Measurements from ENCODE around the gene PLEKHN1.
A peak's percentile ranks its signal among the peaks of the same experiment; 100 is the strongest.
"Not testable (repeated sequence)": the region's sequence is repeated elsewhere in the genome, so short reads cannot be mapped to it uniquely, and the experiment has no call there.

The PLEKHN1 gene

GRCh38 chr1:975365-975764 is 9.1 kb downstream of the PLEKHN1 start:
- no peak for DNase-seq (ENCODE audit: low read depth)

GRCh38 chr1:975896-976683 is 9.8 kb downstream of the PLEKHN1 start:
- peak; percentile 46 for DNase-seq (ENCODE audit: low read depth)

- DNase-seq (ENCODE audit: low read depth) = not testable (repeated sequence)
Observed at GRCh38 chr1:976791-977190, 10.5 kb downstream of the PLEKHN1 start.

DNA sequence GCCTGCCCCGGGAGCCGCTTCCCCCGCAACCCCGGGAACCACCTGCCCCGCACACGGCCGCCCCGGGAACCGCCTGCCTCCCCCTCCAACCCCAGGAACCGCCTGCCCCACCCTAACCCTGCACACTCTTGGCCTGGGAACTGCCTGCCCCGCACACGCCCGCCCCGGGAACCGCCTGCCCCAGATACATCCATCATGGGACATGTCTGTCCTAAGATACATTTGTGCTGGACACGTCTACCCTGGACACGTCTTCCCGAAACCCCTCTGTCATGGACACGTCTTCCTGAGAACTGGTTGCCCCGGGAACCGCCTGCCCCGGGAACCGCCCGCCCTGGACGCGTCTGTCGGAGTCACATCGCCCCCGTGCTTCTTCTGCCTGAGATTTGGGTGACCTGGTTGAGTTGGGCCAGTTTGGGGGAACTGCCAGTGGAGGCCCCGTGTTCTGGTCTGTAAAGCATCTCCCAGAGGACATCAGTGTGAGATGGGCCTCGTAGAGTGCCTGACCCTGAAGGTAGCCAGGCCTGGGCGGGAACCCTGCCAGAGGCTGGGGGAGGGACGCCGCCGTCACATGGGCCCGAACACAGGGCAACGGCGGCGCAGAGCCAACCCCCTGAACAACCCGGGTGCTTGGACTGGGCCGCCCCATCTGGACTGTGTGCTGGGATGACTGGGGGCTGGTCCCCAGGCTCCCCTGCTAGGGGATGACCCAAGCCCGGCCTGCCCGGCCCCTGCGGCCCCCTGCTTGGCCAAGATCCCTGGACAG is 12.0 kb downstream of the PLEKHN1 start:
- no peak for DNase-seq (ENCODE audit: low read depth)

DNA sequence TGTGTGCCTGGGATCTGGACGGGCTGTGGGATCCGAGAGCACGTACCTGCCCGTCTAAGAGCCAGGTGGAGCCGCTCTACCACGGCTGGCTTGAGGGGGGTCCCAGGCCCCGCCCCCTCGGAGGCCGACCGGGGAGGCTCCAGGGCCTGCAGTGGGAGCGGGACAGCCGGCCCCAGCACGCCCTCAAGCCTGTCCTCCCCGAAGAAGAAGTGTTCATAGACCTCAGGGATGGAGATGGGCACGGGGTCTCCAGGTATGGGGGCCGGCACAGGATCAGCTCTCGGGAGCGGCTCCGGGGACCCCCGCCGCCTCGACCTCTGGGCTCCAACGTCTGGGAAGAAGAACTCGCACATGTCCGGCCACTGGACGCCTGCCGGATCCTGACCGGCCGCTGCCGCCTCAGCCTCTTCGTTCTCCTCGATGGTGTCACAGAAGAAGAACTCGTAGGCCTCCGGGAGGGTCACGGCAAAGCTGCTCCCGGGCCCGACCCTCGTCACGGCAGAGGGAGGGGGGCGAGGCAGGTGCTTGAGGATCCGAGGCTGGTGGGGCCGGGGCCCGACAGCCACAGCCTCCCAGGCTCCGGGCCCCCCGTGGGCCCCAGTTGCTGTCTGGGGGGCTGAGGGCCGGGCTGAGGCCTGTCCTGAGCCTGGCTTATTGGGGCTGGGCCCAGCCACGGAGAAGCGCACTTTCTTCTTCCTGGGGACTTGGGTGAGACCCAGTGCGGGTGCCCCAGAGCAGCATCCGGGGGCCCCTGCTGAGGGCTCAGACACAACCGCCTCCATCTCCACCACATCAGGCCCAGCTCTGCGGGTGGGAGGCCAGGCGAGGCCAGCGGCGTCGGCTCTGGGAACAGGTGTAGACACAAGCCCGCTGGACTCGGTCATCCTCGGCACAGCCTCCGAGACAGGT is 12.8 kb downstream of the PLEKHN1 start:
- no peak for DNase-seq (ENCODE audit: low read depth)

- DNase-seq (ENCODE audit: low read depth) = no peak
Observed at GRCh38 chr1:979744-980072, 13.4 kb downstream of the PLEKHN1 start.

DNA sequence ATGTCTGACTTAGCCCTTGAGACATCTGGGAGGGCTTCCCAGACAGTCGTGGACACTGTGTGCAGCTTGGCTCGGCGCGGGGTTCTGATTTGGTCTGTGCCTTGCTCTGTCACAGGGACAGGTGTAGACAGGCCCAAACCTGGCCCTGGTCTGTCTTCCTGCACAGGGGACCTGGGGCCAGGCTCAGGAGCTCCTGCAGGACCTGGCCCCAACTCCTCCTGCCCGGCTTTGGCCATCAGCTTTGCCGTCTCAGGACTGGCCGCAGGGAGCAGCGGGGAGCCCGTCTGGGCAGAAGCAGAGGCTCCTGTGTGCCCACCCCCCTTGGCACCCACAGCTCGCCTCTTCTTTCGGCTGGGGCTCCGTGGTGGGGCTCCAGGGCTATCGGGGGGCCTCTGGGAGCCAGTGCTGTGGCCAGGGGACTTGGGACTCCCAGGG is 13.9 kb downstream of the PLEKHN1 start:
- DNase-seq (ENCODE audit: low read depth) = no peak

GRCh38 chr1:980602-981395 is 14.5 kb downstream of the PLEKHN1 start:
- DNase-seq (ENCODE audit: low read depth) = no peak

- DNase-seq (ENCODE audit: low read depth) = no peak
Observed at GRCh38 chr1:981491-981954, 15.2 kb downstream of the PLEKHN1 start.

GRCh38 chr1:981955-982558 is 15.8 kb downstream of the PLEKHN1 start, which contains the start of gene PERM1:
TSS of gene PERM1 (minus strand) at chr1:982093. CDS start at chr1:981029, 1,064 bp downstream.
- DNase-seq (ENCODE audit: low read depth) = no peak

DNA sequence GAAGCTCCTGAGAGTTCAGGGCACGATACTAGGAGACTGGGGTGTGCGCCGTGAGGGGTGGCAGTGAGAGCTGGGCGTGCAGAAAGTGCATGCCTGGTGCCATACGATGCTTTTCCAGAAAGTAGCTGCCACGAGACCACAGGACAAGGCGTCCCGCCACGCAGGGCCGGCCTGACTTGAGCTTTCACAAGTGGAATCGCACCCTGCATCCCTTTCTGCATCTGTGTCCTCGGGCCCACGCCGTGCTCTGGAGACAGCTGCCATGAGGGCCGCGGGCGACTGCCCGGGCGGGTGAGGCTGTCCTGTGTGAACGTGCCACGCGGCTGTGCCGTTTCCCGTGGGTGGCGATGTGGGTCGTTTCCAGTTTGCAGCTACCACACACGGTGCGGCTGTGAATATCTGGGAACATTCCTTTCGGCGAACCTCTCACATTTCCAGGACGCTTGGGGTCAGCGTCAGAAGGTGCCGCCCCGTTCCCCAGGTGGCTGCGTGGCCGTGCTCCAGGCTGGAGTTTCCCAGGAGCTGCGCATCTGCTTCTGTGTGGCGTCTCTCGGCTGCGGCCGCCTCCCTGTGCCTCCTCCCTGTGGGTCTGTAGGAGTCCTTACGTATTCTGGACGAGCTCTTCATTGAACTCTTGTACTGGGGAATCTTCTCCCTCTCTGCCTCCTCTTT is 16.6 kb downstream of the PLEKHN1 start:
- DNase-seq (ENCODE audit: low read depth) = no peak

- no peak for DNase-seq (ENCODE audit: low read depth)
Observed at GRCh38 chr1:983798-984475, 17.7 kb downstream of the PLEKHN1 start.

- no peak for DNase-seq (ENCODE audit: low read depth)
Observed at GRCh38 chr1:984476-984814, 18.2 kb downstream of the PLEKHN1 start.

- DNase-seq (ENCODE audit: low read depth) = no peak
Observed at GRCh38 chr1:985126-985525, 18.8 kb downstream of the PLEKHN1 start.

DNA sequence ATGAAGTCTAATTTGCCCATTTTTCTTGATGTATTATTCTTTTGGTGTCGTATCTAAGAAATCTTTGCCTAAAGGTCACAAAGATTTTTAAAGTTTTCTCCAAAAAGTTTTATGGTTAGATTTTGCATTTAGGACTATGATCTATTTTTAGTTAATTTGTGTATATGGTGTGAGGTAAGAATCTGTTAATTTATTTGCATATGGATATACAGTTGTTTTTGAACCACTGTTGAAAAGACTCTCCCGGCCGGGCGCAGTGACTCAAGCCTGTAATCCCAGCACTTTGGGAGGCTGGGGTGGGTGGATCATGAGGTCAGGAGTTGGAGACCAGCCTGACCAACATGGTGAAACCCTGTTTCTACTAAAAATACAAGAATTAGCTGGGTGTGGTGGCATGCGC is 21.8 kb downstream of the PLEKHN1 start:
- not testable (repeated sequence) for DNase-seq (ENCODE audit: low read depth)

GRCh38 chr1:991275-991674 is 25.0 kb downstream of the PLEKHN1 start:
- DNase-seq (ENCODE audit: low read depth) = not testable (repeated sequence)

GRCh38 chr1:991895-992294 is 25.6 kb downstream of the PLEKHN1 start:
- no peak for DNase-seq (ENCODE audit: low read depth)

DNA sequence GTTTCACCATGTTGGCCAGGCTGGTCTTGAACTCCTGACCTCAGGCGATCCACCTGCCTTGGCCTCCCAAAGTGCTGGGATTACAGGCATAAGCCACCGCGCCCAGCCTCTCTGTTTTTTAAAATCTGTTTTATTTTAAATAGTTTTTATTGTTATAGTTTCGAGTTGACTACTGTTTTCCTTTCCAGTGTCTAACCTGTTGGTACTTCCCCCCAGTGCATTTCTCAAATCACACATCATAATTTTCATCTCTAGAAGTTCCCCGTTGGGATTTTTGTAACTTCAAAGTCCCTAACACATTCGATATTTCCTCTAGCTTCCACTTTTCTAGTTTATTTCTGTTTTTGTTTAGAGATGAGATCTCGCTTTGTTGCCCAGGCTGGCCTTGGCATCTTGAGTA is 26.1 kb downstream of the PLEKHN1 start:
- no peak for DNase-seq (ENCODE audit: low read depth)

DNA sequence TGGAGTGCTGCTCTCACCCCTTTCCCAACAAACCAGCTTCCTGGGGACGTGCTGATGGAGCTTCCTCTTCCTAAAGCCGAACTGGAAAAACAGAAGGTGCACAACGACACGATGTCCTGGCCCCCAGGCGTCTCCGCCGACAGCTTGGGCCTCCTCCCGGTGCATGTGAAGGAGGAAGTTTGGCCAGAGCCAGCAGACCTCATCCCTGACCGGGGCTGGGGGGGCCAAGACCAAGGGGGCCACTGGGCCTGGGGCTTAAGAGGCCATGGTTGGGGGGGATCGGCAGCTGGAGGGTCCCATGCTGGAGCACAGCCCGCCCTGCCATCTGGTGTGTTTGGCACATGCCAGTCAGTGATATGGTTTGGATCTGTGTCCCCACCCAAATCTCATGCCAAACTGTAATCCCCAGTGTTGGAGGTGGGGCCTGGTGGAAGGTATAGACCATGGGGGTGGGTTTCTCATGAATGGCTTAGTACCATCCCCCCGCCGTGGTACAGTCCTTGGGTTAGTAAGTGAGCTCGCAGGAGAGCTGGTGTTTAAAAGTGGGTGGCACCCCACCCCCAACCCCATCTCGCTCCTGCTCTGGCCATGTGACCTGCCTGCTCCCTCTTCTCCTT is 27.2 kb downstream of the PLEKHN1 start:
- DNase-seq (ENCODE audit: low read depth) = no peak

Measured in fibroblast of gingiva (primary cell).